ENCODE data around the gene ZBTB20.

GRCh38 chr3:114444216-114444615 is 702.9 kb downstream of the ZBTB20 start:
- TF ChIP-seq ISL1 (CRISPR knock-in tag; IDR thresholded peaks at IDR 0.05) (no peak), ZNF8 (CRISPR knock-in tag; IDR thresholded peaks at IDR 0.05) (no peak), ARNTL (CRISPR knock-in tag; IDR thresholded peaks at IDR 0.05; ENCODE audit: borderline replicate concordance, low read depth) (no peak), PPARA (CRISPR knock-in tag; IDR thresholded peaks at IDR 0.05; ENCODE audit: borderline replicate concordance) (no peak), RARB (CRISPR knock-in tag; IDR thresholded peaks at IDR 0.05) (no peak), ESRRG (CRISPR knock-in tag; IDR thresholded peaks at IDR 0.05) (no peak), ZFP30 (CRISPR knock-in tag; IDR thresholded peaks at IDR 0.05) (no peak), OSR1 (CRISPR knock-in tag; IDR thresholded peaks at IDR 0.05) (no peak), BACH2 (CRISPR knock-in tag; IDR thresholded peaks at IDR 0.05; ENCODE audit: borderline replicate concordance) (no peak), PATZ1 (CRISPR knock-in tag; IDR thresholded peaks at IDR 0.05; ENCODE audit: borderline replicate concordance) (no peak), CSDC2 (CRISPR knock-in tag; IDR thresholded peaks at IDR 0.05) (no peak)

Data from SK-N-SH treated with all-trans-retinoic acid at 6 μM for 48 hours (cell line).